SK-N-SH treated with all-trans-retinoic acid at 6 μM for 48 hours (cell line): ENCODE data around the gene TPK1.

Source experiments
- ATAC-seq: fragments of 200-7000 bp; cut with Tn5 transposase; 3 replicates; pipeline ENCODE4 v1.9.1; 2020; ENCODE audit warnings: mild to moderate bottlenecking, moderate library complexity
- ARNTL ChIP-seq: fragments of 450-650 bp; formaldehyde crosslinking; IDR thresholded peaks from 2 replicates; pipeline ENCODE4 v1.5.0; 2020; ENCODE audit warnings: low read depth, mild to moderate bottlenecking, moderate library complexity, borderline replicate concordance
- BACH2 ChIP-seq: fragments of 250-450 bp; sonication (Bioruptor Pico); IDR thresholded peaks from 2 replicates; pipeline ENCODE4 v1.9.0; 2021; ENCODE audit warnings: mild to moderate bottlenecking, borderline replicate concordance
- CREB5 ChIP-seq: fragments of 250-450 bp; sonication (Bioruptor Pico); IDR thresholded peaks from 2 replicates; pipeline ENCODE4 v1.5.1; 2020; ENCODE audit warnings: low read depth, mild to moderate bottlenecking, moderate library complexity
- CSDC2 ChIP-seq: fragments of 250-450 bp; sonication (Bioruptor Pico); IDR thresholded peaks from 2 replicates; pipeline ENCODE4 v1.5.0; 2020; ENCODE audit warnings: mild to moderate bottlenecking, moderate library complexity
- ESRRG ChIP-seq: fragments of 250-450 bp; sonication (Bioruptor Pico); IDR thresholded peaks from 2 replicates; pipeline ENCODE4 v1.6.1; 2021; ENCODE audit warnings: mild to moderate bottlenecking
- GLIS3 ChIP-seq: fragments of 250-450 bp; sonication (Bioruptor Pico); IDR thresholded peaks from 2 replicates; pipeline ENCODE4 v1.5.0; 2020; ENCODE audit warnings: mild to moderate bottlenecking, moderate library complexity
- ISL1 ChIP-seq: fragments of 250-450 bp; sonication (Bioruptor Pico); IDR thresholded peaks from 2 replicates; pipeline ENCODE4 v2.1.2; 2022; ENCODE audit warnings: mild to moderate bottlenecking, moderate library complexity
- OSR1 ChIP-seq: fragments of 250-450 bp; sonication (Bioruptor Pico); IDR thresholded peaks from 2 replicates; pipeline ENCODE4 v1.8.0; 2022; ENCODE audit warnings: moderate library complexity, mild to moderate bottlenecking, inconsistent platforms
- PATZ1 ChIP-seq: fragments of 250-450 bp; sonication (Bioruptor Pico); IDR thresholded peaks from 2 replicates; pipeline ENCODE4 v1.8.0; 2020; ENCODE audit warnings: mild to moderate bottlenecking, moderate library complexity, borderline replicate concordance
- POU6F1 ChIP-seq: fragments of 250-450 bp; sonication (Bioruptor Pico); IDR thresholded peaks from 2 replicates; pipeline ENCODE4 v1.8.0; 2021; ENCODE audit warnings: low read depth, mild to moderate bottlenecking, moderate library complexity, borderline replicate concordance
- PPARA ChIP-seq: fragments of 250-450 bp; sonication (Bioruptor Pico); IDR thresholded peaks from 2 replicates; pipeline ENCODE4 v1.5.0; 2020; ENCODE audit warnings: mild to moderate bottlenecking, borderline replicate concordance
- RARB ChIP-seq: fragments of 250-450 bp; sonication (Bioruptor Pico); IDR thresholded peaks from 2 replicates; pipeline ENCODE4 v1.8.0; 2021; ENCODE audit warnings: mild to moderate bottlenecking, moderate library complexity
- SNAI2 ChIP-seq: fragments of 250-450 bp; sonication (Bioruptor Pico); IDR thresholded peaks from 2 replicates; pipeline ENCODE4 v1.5.0; 2020; ENCODE audit warnings: mild to moderate bottlenecking, moderate library complexity
- TCF4 ChIP-seq: fragments of 250-450 bp; sonication (Bioruptor Pico); IDR thresholded peaks from 2 replicates; pipeline ENCODE4 v1.8.0; 2021; ENCODE audit warnings: mild to moderate bottlenecking, moderate library complexity, borderline replicate concordance
- TOX ChIP-seq: fragments of 250-450 bp; sonication (Bioruptor Pico); IDR thresholded peaks from 2 replicates; pipeline ENCODE4 v1.8.0; 2021; ENCODE audit warnings: mild to moderate bottlenecking, moderate library complexity, borderline replicate concordance
- TSHZ2 ChIP-seq: fragments of 250-450 bp; sonication (Bioruptor Pico); IDR thresholded peaks from 2 replicates; pipeline ENCODE4 v1.5.0; 2020; ENCODE audit warnings: mild to moderate bottlenecking, moderate library complexity
- ZC3H10 ChIP-seq: fragments of 250-450 bp; sonication (Bioruptor Pico); IDR thresholded peaks from 2 replicates; pipeline ENCODE4 v1.5.1; 2021; ENCODE audit warnings: mild to moderate bottlenecking, moderate library complexity
- ZFP3 ChIP-seq: fragments of 250-450 bp; sonication (Bioruptor Pico); IDR thresholded peaks from 2 replicates; pipeline ENCODE4 v1.5.0; 2020; ENCODE audit warnings: mild to moderate bottlenecking, moderate library complexity
- ZFP30 ChIP-seq: fragments of 450-650 bp; formaldehyde crosslinking; IDR thresholded peaks from 2 replicates; pipeline ENCODE4 v1.5.0; 2022; ENCODE audit warnings: mild to moderate bottlenecking, moderate library complexity
- ZNF565 ChIP-seq: fragments of 450-650 bp; formaldehyde crosslinking; conservative IDR thresholded peaks from 2 replicates; pipeline ENCODE4 v1.5.0; 2020; ENCODE audit warnings: low read depth, mild to moderate bottlenecking, moderate library complexity
- ZNF70 ChIP-seq: fragments of 450-650 bp; formaldehyde crosslinking; IDR thresholded peaks from 2 replicates; pipeline ENCODE4 v1.5.0; 2020; ENCODE audit warnings: mild to moderate bottlenecking, moderate library complexity
- ZNF8 ChIP-seq: fragments of 450-650 bp; formaldehyde crosslinking; IDR thresholded peaks from 2 replicates; pipeline ENCODE4 v1.5.0; 2020; ENCODE audit warnings: mild to moderate bottlenecking, moderate library complexity

Gene TPK1

GRCh38 chr7:144747936-144748335 is 87.9 kb downstream of the TPK1 start (continued):
- no peak for TF ChIP-seq TSHZ2 (CRISPR knock-in tag)
- TF ChIP-seq TOX (CRISPR knock-in tag) = no peak

GRCh38 chr7:144738708-144739314 is 97.0 kb downstream of the TPK1 start:
- ATAC-seq = peak; percentile 94
- TF ChIP-seq ISL1 (CRISPR knock-in tag) (no peak), GLIS3 (CRISPR knock-in tag) (no peak), ESRRG (CRISPR knock-in tag) (no peak), SNAI2 (CRISPR knock-in tag) (no peak), TOX (CRISPR knock-in tag) (no peak), CSDC2 (no peak), ARNTL (no peak), ZNF565 (CRISPR knock-in tag) (no peak), BACH2 (CRISPR knock-in tag) (no peak), ZC3H10 (CRISPR knock-in tag) (no peak), ZNF8 (CRISPR knock-in tag) (no peak), OSR1 (CRISPR knock-in tag) (no peak), ZNF70 (CRISPR knock-in tag) (no peak), ZFP30 (no peak), RARB (CRISPR knock-in tag) (no peak), ZFP3 (no peak), TCF4 (no peak)

GRCh38 chr7:144738146-144738545 is 97.7 kb downstream of the TPK1 start:
- TF ChIP-seq ESRRG (CRISPR knock-in tag) = no peak
- TF ChIP-seq BACH2 (CRISPR knock-in tag) = no peak
- no peak for TF ChIP-seq OSR1 (CRISPR knock-in tag)
- TF ChIP-seq TSHZ2 (CRISPR knock-in tag) = no peak
- TF ChIP-seq ZNF8 (CRISPR knock-in tag) = no peak
- TF ChIP-seq ZFP3 = no peak
- no peak for TF ChIP-seq CSDC2
- no peak for TF ChIP-seq ZFP30
- no peak for TF ChIP-seq POU6F1 (CRISPR knock-in tag)
- TF ChIP-seq SNAI2 (CRISPR knock-in tag) = no peak
- ATAC-seq = no peak

GRCh38 chr7:144736880-144737493 is 98.9 kb downstream of the TPK1 start:
- ATAC-seq = no peak
- TF ChIP-seq SNAI2 (CRISPR knock-in tag) = no peak
- TF ChIP-seq ESRRG (CRISPR knock-in tag) = no peak
- no peak for TF ChIP-seq ZFP30
- no peak for TF ChIP-seq OSR1 (CRISPR knock-in tag)
- TF ChIP-seq ZFP3 = no peak
- TF ChIP-seq CSDC2 = no peak
- TF ChIP-seq ZNF565 (CRISPR knock-in tag) = no peak
- TF ChIP-seq ZC3H10 (CRISPR knock-in tag) = no peak
- no peak for TF ChIP-seq TOX (CRISPR knock-in tag)
- TF ChIP-seq PPARA (CRISPR knock-in tag) = no peak
- TF ChIP-seq TCF4 = no peak
- no peak for TF ChIP-seq ISL1 (CRISPR knock-in tag)
- no peak for TF ChIP-seq ZNF8 (CRISPR knock-in tag)
- TF ChIP-seq ZNF70 (CRISPR knock-in tag) = no peak
- TF ChIP-seq CREB5 (CRISPR knock-in tag) = no peak
- TF ChIP-seq BACH2 (CRISPR knock-in tag) = no peak
- TF ChIP-seq POU6F1 (CRISPR knock-in tag) = no peak
- no peak for TF ChIP-seq PATZ1
